Measurements from ENCODE around the gene UNCX. TPM values are rescaled to one million over a fixed set of nuclear protein-coding genes. Genes with fewer than 3 reads are reported as not detected.

The UNCX gene
- total RNA-seq (2014; rRNA removed; shearing (Covaris generic)) (not detected in 2 replicates), polyA plus RNA-seq (2016; fragmentation: Nextera tagmentation; extraction: Ambion mirVana) (not detected in 2 replicates)

- no peaks in the 10 kb centered on the region for H3K9me3 ChIP-seq (ENCODE audit: low read depth)
- no peaks in the 10 kb centered on the region for H3K36me3 ChIP-seq (ENCODE audit: low read depth)
- no peaks in the 10 kb centered on the region for H3K9me2 ChIP-seq (ENCODE audit: insufficient read depth)
- TF ChIP-seq EZH2 (IDR thresholded peaks at IDR 0.05; ENCODE audit: insufficient read depth, poor library complexity, severe bottlenecking) (no peak), EZH2phosphoT487 (IDR thresholded peaks at IDR 0.05; ENCODE audit: insufficient read depth, low read depth) (no peak)
- no peak within 1 kb of the TSS for H3K4me2 ChIP-seq (ENCODE audit: unreplicated experiment)
- H4K20me1 ChIP-seq (ENCODE audit: insufficient read depth): no peaks in the 10 kb centered on the region
- no peaks in the 10 kb centered on the region for H3F3A ChIP-seq (ENCODE audit: insufficient read depth)
- no peak within 1 kb of the TSS for H3K4me3 ChIP-seq
- H3K9ac ChIP-seq: no peak within 1 kb of the TSS
- H3K27ac ChIP-seq: no peak within 1 kb of the TSS
- WGBS, 2 experiments (ENCODE audit: low coverage in 1 of 2, low lambda C conversion rate in 2 of 2, missing lambda C conversion rate in 2 of 2): 3 to 4% methylated on average over 49 to 57 of the region's 81 CpGs
- H3K4me1 ChIP-seq (ENCODE audit: insufficient read depth): no peaks in the 10 kb centered on the region
- H3K79me2 ChIP-seq (ENCODE audit: insufficient read depth): no peaks in the 10 kb centered on the region
- DNase-seq: no peak
- H3K27me3 ChIP-seq (replicated peaks; ENCODE audit: insufficient read depth): peaks cover 76% of the 10 kb centered on the region
- in situ Hi-C loops (cut with MboI): no loop called here
- no peak within 1 kb of the TSS for H2AFZ ChIP-seq
Observed at GRCh38 chr7:1232623-1233332, at the start of gene UNCX. TSS of gene UNCX (plus strand) at chr7:1232872. CDS start at chr7:1233018, 146 bp downstream.

GRCh38 chr7:1187127-1187526 lies 45.5 kb upstream of the UNCX start:
- in situ Hi-C loops (cut with MboI): no loop called here
- Histone ChIP-seq H3F3A (ENCODE audit: insufficient read depth) (no peaks in the 10 kb centered on the region), H3K9me2 (ENCODE audit: insufficient read depth) (no peaks in the 10 kb centered on the region), H3K9ac (no peak overlapping the region), H3K9me3 (ENCODE audit: low read depth) (no peaks in the 10 kb centered on the region), H3K79me2 (ENCODE audit: insufficient read depth) (no peaks in the 10 kb centered on the region), H4K20me1 (ENCODE audit: insufficient read depth) (no peaks in the 10 kb centered on the region), H3K4me3 (no peak overlapping the region), H2AFZ (no peak overlapping the region), H3K27me3 (replicated peaks; ENCODE audit: insufficient read depth) (peaks cover 40% of the 10 kb centered on the region), H3K4me2 (ENCODE audit: unreplicated experiment) (no peak overlapping the region), H3K36me3 (ENCODE audit: low read depth) (no peaks in the 10 kb centered on the region), H3K27ac (no peak overlapping the region), H3K4me1 (ENCODE audit: insufficient read depth) (peaks cover 3% of the 10 kb centered on the region; the same call in 1 of the 2 replicates)
- DNase-seq: no peak
- TF ChIP-seq EZH2 (IDR thresholded peaks at IDR 0.05; ENCODE audit: insufficient read depth, poor library complexity, severe bottlenecking) (no peak), EZH2phosphoT487 (IDR thresholded peaks at IDR 0.05; ENCODE audit: insufficient read depth, low read depth) (no peak)
- WGBS, 2 experiments (ENCODE audit: low coverage in 1 of 2, low lambda C conversion rate in 2 of 2, missing lambda C conversion rate in 2 of 2): 65 to 70% methylated on average over 11 of the region's 11 CpGs

GRCh38 chr7:1188720-1189294 lies 43.9 kb upstream of the UNCX start:
- no peak overlapping the region for H3K4me3 ChIP-seq
- H3K9me3 ChIP-seq (ENCODE audit: low read depth): no peaks in the 10 kb centered on the region
- H3K27me3 ChIP-seq (replicated peaks; ENCODE audit: insufficient read depth): peaks cover 41% of the 10 kb centered on the region
- no peak overlapping the region for H3K4me2 ChIP-seq (ENCODE audit: unreplicated experiment)
- no peak overlapping the region for H3K27ac ChIP-seq
- WGBS, 2 experiments (ENCODE audit: low coverage in 1 of 2, low lambda C conversion rate in 2 of 2, missing lambda C conversion rate in 2 of 2): 61 to 68% methylated on average over 4 to 6 of the region's 6 CpGs
- no peak overlapping the region for H2AFZ ChIP-seq
- no peaks in the 10 kb centered on the region for H3K9me2 ChIP-seq (ENCODE audit: insufficient read depth)
- no peaks in the 10 kb centered on the region for H3K79me2 ChIP-seq (ENCODE audit: insufficient read depth)
- no peaks in the 10 kb centered on the region for H3K36me3 ChIP-seq (ENCODE audit: low read depth)
- no peaks in the 10 kb centered on the region for H3F3A ChIP-seq (ENCODE audit: insufficient read depth)
- no peaks in the 10 kb centered on the region for H4K20me1 ChIP-seq (ENCODE audit: insufficient read depth)
- H3K9ac ChIP-seq: no peak overlapping the region
- no peak for DNase-seq
- in situ Hi-C loops (cut with MboI): no loop called here
- TF ChIP-seq EZH2 (IDR thresholded peaks at IDR 0.05; ENCODE audit: insufficient read depth, poor library complexity, severe bottlenecking): no peak
- no peak for TF ChIP-seq EZH2phosphoT487 (IDR thresholded peaks at IDR 0.05; ENCODE audit: insufficient read depth, low read depth)
- H3K4me1 ChIP-seq (ENCODE audit: insufficient read depth): peaks cover 4% of the 10 kb centered on the region; the same call in 1 of the 2 replicates

- no peak for DNase-seq
- Histone ChIP-seq H3K9me3 (ENCODE audit: low read depth) (no peaks in the 10 kb centered on the region), H3K4me1 (ENCODE audit: insufficient read depth) (peaks cover 4% of the 10 kb centered on the region; the same call in 1 of the 2 replicates), H3K9ac (no peak overlapping the region), H3K4me2 (ENCODE audit: unreplicated experiment) (no peak overlapping the region), H3K9me2 (ENCODE audit: insufficient read depth) (no peaks in the 10 kb centered on the region), H3K27ac (no peak overlapping the region), H3K4me3 (no peak overlapping the region), H3K79me2 (ENCODE audit: insufficient read depth) (no peaks in the 10 kb centered on the region), H3K27me3 (replicated peaks; ENCODE audit: insufficient read depth) (peaks cover 41% of the 10 kb centered on the region), H3F3A (ENCODE audit: insufficient read depth) (no peaks in the 10 kb centered on the region), H2AFZ (no peak overlapping the region), H3K36me3 (ENCODE audit: low read depth) (no peaks in the 10 kb centered on the region), H4K20me1 (ENCODE audit: insufficient read depth) (no peaks in the 10 kb centered on the region)
- in situ Hi-C loops (cut with MboI): no loop called here
- no peak for TF ChIP-seq EZH2 (IDR thresholded peaks at IDR 0.05; ENCODE audit: insufficient read depth, poor library complexity, severe bottlenecking)
- 83 to 88% methylated on average over 10 of the region's 10 CpGs for WGBS, 2 experiments (ENCODE audit: low coverage in 1 of 2, low lambda C conversion rate in 2 of 2, missing lambda C conversion rate in 2 of 2)
Observed at GRCh38 chr7:1189986-1190772, 42.5 kb upstream of the UNCX start.

All from GM23248 (cell line).